Thyroid gland (tissue), 4 donors: ENCODE results near the gene SOWAHA.

Experiments
- CTCF ChIP-seq, 6 experiments: fragments of 200-600 bp in 3 of 6; fragments of 450-650 bp in 3 of 6; sonication (generic) in 3 of 6; IDR thresholded peaks; one replicate each; pipeline ENCODE4 v1.5.1; 2016 to 2019; ENCODE audit warnings: antibody characterized with exemption in 6 of 6, mild to moderate bottlenecking in 2 of 6, inconsistent platforms in 1 of 6, moderate library complexity in 1 of 6
- POLR2A ChIP-seq, 2 donors: fragments of 450-650 bp; IDR thresholded peaks; one replicate each; pipeline ENCODE4 v1.6.1; 2017; ENCODE audit warnings: antibody characterized with exemption in 2 of 2, mild to moderate bottlenecking in 2 of 2, moderate library complexity in 1 of 2

- TF ChIP-seq CTCF (IDR thresholded peaks at IDR 0.05) (no peak), POLR2A (IDR thresholded peaks at IDR 0.05) (peak in 1 of 2 donors; percentile 59)
Measured at GRCh38 chr5:132830436-132831094, 17.5 kb downstream of the SOWAHA start, which contains the start of gene SHROOM1.
